OCI-LY3 (cell line): ENCODE data around the gene GHITM.
"Not testable (repeated sequence)": the region's sequence is repeated elsewhere in the genome, so short reads cannot be mapped to it uniquely, and the experiment has no call there.

Experiments
- H2AFZ ChIP-seq: fragments of 200-600, 300-600 bp; shearing (Covaris generic); 2 replicates; pipeline ENCODE4 v1.6.0; 2014; ENCODE audit warnings: antibody characterized with exemption, low read depth, low read length
- H3K27ac ChIP-seq: fragments of 200-600, 300-600 bp; sonication (generic); 2 replicates; pipeline ENCODE4 v1.5.1; 2014; ENCODE audit warnings: mild to moderate bottlenecking, low read length, moderate library complexity, mixed read lengths
- H3K27me3 ChIP-seq: fragments of 200-600, 300-600 bp; sonication (generic); 2 replicates; pipeline ENCODE4 v1.6.1; 2014; ENCODE audit warnings: low read depth, low read length, mixed read lengths
- H3K36me3 ChIP-seq: fragments of 200-600, 300-600 bp; sonication (generic); replicated peaks from 2 replicates; pipeline ENCODE3; 2014; ENCODE audit warnings: low read depth, low read length, mixed read lengths
- H3K4me1 ChIP-seq: fragments of 300-600, 200-600 bp; sonication (generic); 2 replicates; pipeline ENCODE4 v1.6.1; 2014; ENCODE audit warnings: low read length, mixed read lengths
- H3K4me2 ChIP-seq: fragments of 200-600, 300-600 bp; sonication (generic); 2 replicates; pipeline ENCODE4 v1.6.1; 2014; ENCODE audit warnings: low read length, mixed read lengths
- H3K4me3 ChIP-seq: fragments of 300-600, 200-600 bp; sonication (generic); 2 replicates; pipeline ENCODE4 v1.5.1; 2014; ENCODE audit warnings: antibody characterized with exemption, mild to moderate bottlenecking, low read length, moderate library complexity
- H3K79me2 ChIP-seq: fragments of 300-600, 200-600 bp; shearing (Covaris generic); 2 replicates; pipeline ENCODE4 v1.6.1; 2014; ENCODE audit warnings: mild to moderate bottlenecking, low read length, mixed read lengths
- H3K9ac ChIP-seq: fragments of 300-600, 200-600 bp; shearing (Covaris generic); 2 replicates; pipeline ENCODE4 v1.6.0; 2014; ENCODE audit warnings: mild to moderate bottlenecking, low read length, moderate library complexity
- H3K9me3 ChIP-seq: fragments of 200-600, 300-600 bp; shearing (Covaris generic); 2 replicates; pipeline ENCODE4 v1.6.1; 2014; ENCODE audit warnings: low read length, mixed read lengths; ENCODE audit not compliant: insufficient read depth
- H4K20me1 ChIP-seq: fragments of 200-600, 300-600 bp; sonication (generic); 2 replicates; pipeline ENCODE4 v1.6.1; 2016; ENCODE audit warnings: low read length, mixed read lengths; ENCODE audit not compliant: insufficient read depth
- CTCF ChIP-seq: fragments of 200-600, 300-600 bp; sonication (generic); IDR thresholded peaks from 2 replicates; pipeline ENCODE4 v1.5.1; 2014; ENCODE audit warnings: antibody characterized with exemption, low read length, low read depth
- EZH2phosphoT487 ChIP-seq: fragments of 200-600 bp; shearing (Covaris generic); IDR thresholded peaks from 2 replicates; pipeline ENCODE4 v1.6.1; 2018; ENCODE audit warnings: antibody characterized with exemption, mixed run types, low read depth

Gene GHITM

GRCh38 chr10:84160663-84161362 lies 21.5 kb downstream of the GHITM start:
- no peak overlapping the region for H3K4me3 ChIP-seq
- H3K27ac ChIP-seq, result peak overlapping the region; percentile 14; the same call in 1 of the 2 replicates
- peaks cover 57% of the 10 kb centered on the region for H4K20me1 ChIP-seq
- no peaks in the 10 kb centered on the region for H3K27me3 ChIP-seq
- H3K36me3 ChIP-seq, result peaks cover 44% of the 10 kb centered on the region
- no peaks in the 10 kb centered on the region for H3K9me3 ChIP-seq
- H3K79me2 ChIP-seq, result peaks cover 97% of the 10 kb centered on the region
- peak; percentile 21; the same call in 1 of the 2 replicates for TF ChIP-seq CTCF
- TF ChIP-seq EZH2phosphoT487, result no peak
- no peak overlapping the region for H3K4me2 ChIP-seq
- H3K9ac ChIP-seq, result no peak overlapping the region
- no peak overlapping the region for H2AFZ ChIP-seq
- H3K4me1 ChIP-seq, result peaks cover 25% of the 10 kb centered on the region

- Histone ChIP-seq H3K4me1 (peaks cover 54% of the 10 kb centered on the region), H4K20me1 (peaks cover 58% of the 10 kb centered on the region), H3K4me3 (no peak overlapping the region), H3K27me3 (no peaks in the 10 kb centered on the region), H3K27ac (peak overlapping the region; percentile 10), H3K79me2 (peaks cover 98% of the 10 kb centered on the region), H3K9ac (no peak overlapping the region), H3K4me2 (peak overlapping the region; percentile 12; the same call in 1 of the 2 replicates), H3K36me3 (peaks cover 36% of the 10 kb centered on the region), H2AFZ (no peak overlapping the region), H3K9me3 (no peaks in the 10 kb centered on the region)
- TF ChIP-seq CTCF (no peak), EZH2phosphoT487 (no peak)
Measured at GRCh38 chr10:84163996-84164395, 24.7 kb downstream of the GHITM start.

GRCh38 chr10:84164442-84164841 lies 25.1 kb downstream of the GHITM start:
- H4K20me1 ChIP-seq, result peaks cover 58% of the 10 kb centered on the region
- no peaks in the 10 kb centered on the region for H3K9me3 ChIP-seq
- H3K27ac ChIP-seq, result peak overlapping the region; percentile 10
- no peak overlapping the region for H3K9ac ChIP-seq
- TF ChIP-seq EZH2phosphoT487 (no peak), CTCF (no peak)
- no peak overlapping the region for H2AFZ ChIP-seq
- H3K27me3 ChIP-seq, result no peaks in the 10 kb centered on the region
- H3K79me2 ChIP-seq, result peaks cover 98% of the 10 kb centered on the region
- no peak overlapping the region for H3K4me3 ChIP-seq
- peaks cover 36% of the 10 kb centered on the region for H3K36me3 ChIP-seq
- peak overlapping the region; percentile 39; the same call in 1 of the 2 replicates for H3K4me2 ChIP-seq
- H3K4me1 ChIP-seq, result peaks cover 55% of the 10 kb centered on the region

- peak overlapping the region; percentile 46 for H3K4me3 ChIP-seq
- H4K20me1 ChIP-seq, result peaks cover 40% of the 10 kb centered on the region
- H3K36me3 ChIP-seq, result peaks cover 32% of the 10 kb centered on the region
- peak overlapping the region; percentile 7; the same call in 1 of the 2 replicates for H3K9ac ChIP-seq
- H3K9me3 ChIP-seq, result no peaks in the 10 kb centered on the region
- H3K27ac ChIP-seq, result peak overlapping the region; percentile 98
- H3K27me3 ChIP-seq, result no peaks in the 10 kb centered on the region
- H3K4me2 ChIP-seq, result peak overlapping the region; percentile 57
- H3K79me2 ChIP-seq, result peaks cover 99% of the 10 kb centered on the region
- no peak for TF ChIP-seq CTCF
- no peak for TF ChIP-seq EZH2phosphoT487
- H2AFZ ChIP-seq, result no peak overlapping the region
- peaks cover 55% of the 10 kb centered on the region for H3K4me1 ChIP-seq
Measured at GRCh38 chr10:84166620-84167288, 27.4 kb downstream of the GHITM start.

GRCh38 chr10:84167289-84167653 lies 28.0 kb downstream of the GHITM start:
- peaks cover 95% of the 10 kb centered on the region for H3K79me2 ChIP-seq
- H3K4me2 ChIP-seq, result peak overlapping the region; percentile 67

GRCh38 chr10:84168382-84168781 lies 29.1 kb downstream of the GHITM start:
- not testable (repeated sequence) for H3K27me3 ChIP-seq, H2AFZ ChIP-seq, H3K9me3 ChIP-seq
- peak overlapping the region; percentile 98 for H3K27ac ChIP-seq
- H3K79me2 ChIP-seq, result peaks cover 96% of the 10 kb centered on the region
- peaks cover 67% of the 10 kb centered on the region for H3K4me1 ChIP-seq
- peak overlapping the region; percentile 99 for H3K9ac ChIP-seq
- H3K4me2 ChIP-seq, result peak overlapping the region; percentile 67
- H3K4me3 ChIP-seq, result peak overlapping the region; percentile 82
- H3K36me3 ChIP-seq, result peaks cover 31% of the 10 kb centered on the region
- H4K20me1 ChIP-seq, result peaks cover 34% of the 10 kb centered on the region

More at GRCh38 chr10:84167289-84167653, 28.0 kb downstream of the GHITM start:
- Histone ChIP-seq H3K9ac (peak overlapping the region; percentile 7; the same call in 1 of the 2 replicates), H4K20me1 (peaks cover 37% of the 10 kb centered on the region), H3K27ac (peak overlapping the region; percentile 98), H3K4me3 (peak overlapping the region; percentile 82), H3K4me1 (peaks cover 56% of the 10 kb centered on the region), H3K36me3 (peaks cover 31% of the 10 kb centered on the region)
- H3K9me3 ChIP-seq, H2AFZ ChIP-seq, H3K27me3 ChIP-seq: not testable (repeated sequence)
